HepG2 (cell line): ENCODE results near the gene FAM174B. TPM values are rescaled to one million over a fixed set of nuclear protein-coding genes. Genes with fewer than 3 reads are reported as not detected.

ENCODE experiments used
- ASH2L ChIP-seq: fragments of 300-600, 200-600 bp; sonication (generic); IDR thresholded peaks from 2 replicates; pipeline ENCODE4 v1.7.0; 2017; ENCODE audit warnings: low read depth, mild to moderate bottlenecking, moderate library complexity, mixed read lengths, low read length; ENCODE audit not compliant: insufficient read length
- EEA1 ChIP-seq: sonication (generic); formaldehyde crosslinking; IDR thresholded peaks from 2 replicates; pipeline ENCODE4 v1.5.1; 2020; ENCODE audit warnings: mild to moderate bottlenecking, missing genetic modification reagents, borderline replicate concordance
- ETV6 ChIP-seq: sonication (generic); formaldehyde crosslinking; conservative IDR thresholded peaks from 2 replicates; pipeline ENCODE4 v1.4.0; 2020; ENCODE audit warnings: missing genetic modification reagents
- KMT2A ChIP-seq: sonication (generic); formaldehyde crosslinking; IDR thresholded peaks from 2 replicates; pipeline ENCODE4 v1.4.0; 2020; ENCODE audit warnings: missing genetic modification reagents
- NONO ChIP-seq, 2 experiments: fragments of 450-650 bp in 1 of 2; sonication (generic) in 1 of 2; formaldehyde crosslinking in 1 of 2; IDR thresholded peaks in 1 of 2; conservative IDR thresholded peaks in 1 of 2; 2 replicates each; pipeline versions ENCODE4 v1.6.1 to v1.8.0; 2017 to 2022; ENCODE audit warnings: mild to moderate bottlenecking in 1 of 2, missing genetic modification reagents in 1 of 2, moderate library complexity in 1 of 2
- RXRA ChIP-seq: sonication (generic); formaldehyde crosslinking; IDR thresholded peaks from 2 replicates; pipeline ENCODE4 v1.5.1; 2020; ENCODE audit warnings: missing genetic modification reagents
- SIN3A ChIP-seq: IDR thresholded peaks from 2 replicates; pipeline ENCODE4 v1.6.1; 2011; ENCODE audit warnings: low read depth, mild to moderate bottlenecking, control low read depth, low read length, borderline replicate concordance
- SMAD1 ChIP-seq: sonication (generic); formaldehyde crosslinking; IDR thresholded peaks from 2 replicates; pipeline ENCODE4 v1.4.0; 2020; ENCODE audit warnings: missing genetic modification reagents, low read depth, mild to moderate bottlenecking, borderline replicate concordance
- SOX13 ChIP-seq, 3 experiments: fragments of 450-650 bp in 1 of 3; sonication (generic) in 1 of 3; formaldehyde crosslinking in 1 of 3; IDR thresholded peaks in 2 of 3; conservative IDR thresholded peaks in 1 of 3; 2 replicates each; pipeline versions ENCODE4 v1.5.0 to v1.6.1; 2016 to 2020; ENCODE audit warnings: antibody characterized with exemption in 1 of 3, mild to moderate bottlenecking in 1 of 3, missing compliant biosample characterization in 1 of 3, missing genetic modification reagents in 1 of 3, moderate library complexity in 1 of 3
- SPEN ChIP-seq: sonication (generic); formaldehyde crosslinking; IDR thresholded peaks from 2 replicates; pipeline ENCODE4 v1.5.1; 2020; ENCODE audit warnings: low read depth, mild to moderate bottlenecking, missing genetic modification reagents
- ZFP36L2 ChIP-seq: sonication (generic); formaldehyde crosslinking; IDR thresholded peaks from 2 replicates; pipeline ENCODE4 v1.4.0; 2020; ENCODE audit warnings: missing genetic modification reagents
- ZNF33A ChIP-seq: sonication (generic); formaldehyde crosslinking; IDR thresholded peaks from 2 replicates; pipeline ENCODE4 v1.5.1; 2020; ENCODE audit warnings: missing genetic modification reagents, mild to moderate bottlenecking, moderate library complexity, borderline replicate concordance
- ZNF496 ChIP-seq: sonication (generic); formaldehyde crosslinking; IDR thresholded peaks from 2 replicates; pipeline ENCODE4 v1.8.1; 2023; ENCODE audit warnings: mild to moderate bottlenecking, moderate library complexity, missing genetic modification reagents; ENCODE audit not compliant: insufficient replicate concordance
- ZNF737 ChIP-seq: sonication (generic); formaldehyde crosslinking; IDR thresholded peaks from 2 replicates; pipeline ENCODE4 v1.5.0; 2020; ENCODE audit warnings: missing genetic modification reagents, mild to moderate bottlenecking, borderline replicate concordance
- polyA plus RNA-seq, 8 experiments: library from polyadenylated mRNA; depleted of rRNA in 3 of 8; stranded (reverse) in 7 of 8; unstranded in 1 of 8; fragments of >200 nt; fragmentation: Illumina TruSeq in 4 of 8; extraction: Trizol in 4 of 8; gene quantifications; 2 replicates each; pipeline versions ENCODE4 v1.2.1 to v1.2.3, GENCODE V29; 2011 to 2016; ENCODE audit warnings: low read depth in 4 of 8, missing spikeins in 1 of 8, mixed read lengths in 1 of 8; ENCODE audit not compliant: insufficient read depth in 1 of 8
- total RNA-seq, 5 experiments: library from RNA; depleted of rRNA; stranded (reverse); fragments of >200 nt; fragmentation: Illumina TruSeq; extraction: Trizol; gene quantifications; 2 replicates each; pipeline ENCODE4 v1.2.3, GENCODE V29; 2016; ENCODE audit warnings: low read depth in 1 of 5
- TF ChIP-seq, protein P1 (sequence below): sonication (generic); formaldehyde crosslinking; IDR thresholded peaks from 2 replicates; pipeline ENCODE4 v1.4.0; 2020; ENCODE audit warnings: low read depth, mild to moderate bottlenecking, missing genetic modification reagents
- TF ChIP-seq, protein P2 (sequence below): sonication (generic); formaldehyde crosslinking; IDR thresholded peaks from 2 replicates; pipeline ENCODE4 v1.8.0; 2022; ENCODE audit warnings: mild to moderate bottlenecking, missing genetic modification reagents, moderate library complexity
- TF ChIP-seq, protein P3 (sequence below): IDR thresholded peaks from 2 replicates; pipeline ENCODE4 v1.6.1; 2016; ENCODE audit warnings: low read depth, control low read depth
- TF ChIP-seq, protein P4 (sequence below): IDR thresholded peaks from 2 replicates; pipeline ENCODE4 v1.6.1; 2018; ENCODE audit warnings: missing genetic modification reagents, mild to moderate bottlenecking, missing compliant biosample characterization
- TF ChIP-seq, protein P5 (sequence below): sonication (generic); formaldehyde crosslinking; IDR thresholded peaks from 2 replicates; pipeline ENCODE4 v1.5.0; 2020; ENCODE audit warnings: missing genetic modification reagents, mild to moderate bottlenecking, borderline replicate concordance
- TF ChIP-seq, protein P6 (sequence below): sonication (generic); formaldehyde crosslinking; IDR thresholded peaks from 2 replicates; pipeline ENCODE4 v1.4.0; 2020; ENCODE audit warnings: missing genetic modification reagents, low read depth, mild to moderate bottlenecking, borderline replicate concordance

The FAM174B gene
- total and polyA plus RNA-seq, 2 of the 13 experiments (the other 11 are each of a cell fraction or from before 2014, with no cell fraction given): 0.90 to 2.1 TPM

DNA sequence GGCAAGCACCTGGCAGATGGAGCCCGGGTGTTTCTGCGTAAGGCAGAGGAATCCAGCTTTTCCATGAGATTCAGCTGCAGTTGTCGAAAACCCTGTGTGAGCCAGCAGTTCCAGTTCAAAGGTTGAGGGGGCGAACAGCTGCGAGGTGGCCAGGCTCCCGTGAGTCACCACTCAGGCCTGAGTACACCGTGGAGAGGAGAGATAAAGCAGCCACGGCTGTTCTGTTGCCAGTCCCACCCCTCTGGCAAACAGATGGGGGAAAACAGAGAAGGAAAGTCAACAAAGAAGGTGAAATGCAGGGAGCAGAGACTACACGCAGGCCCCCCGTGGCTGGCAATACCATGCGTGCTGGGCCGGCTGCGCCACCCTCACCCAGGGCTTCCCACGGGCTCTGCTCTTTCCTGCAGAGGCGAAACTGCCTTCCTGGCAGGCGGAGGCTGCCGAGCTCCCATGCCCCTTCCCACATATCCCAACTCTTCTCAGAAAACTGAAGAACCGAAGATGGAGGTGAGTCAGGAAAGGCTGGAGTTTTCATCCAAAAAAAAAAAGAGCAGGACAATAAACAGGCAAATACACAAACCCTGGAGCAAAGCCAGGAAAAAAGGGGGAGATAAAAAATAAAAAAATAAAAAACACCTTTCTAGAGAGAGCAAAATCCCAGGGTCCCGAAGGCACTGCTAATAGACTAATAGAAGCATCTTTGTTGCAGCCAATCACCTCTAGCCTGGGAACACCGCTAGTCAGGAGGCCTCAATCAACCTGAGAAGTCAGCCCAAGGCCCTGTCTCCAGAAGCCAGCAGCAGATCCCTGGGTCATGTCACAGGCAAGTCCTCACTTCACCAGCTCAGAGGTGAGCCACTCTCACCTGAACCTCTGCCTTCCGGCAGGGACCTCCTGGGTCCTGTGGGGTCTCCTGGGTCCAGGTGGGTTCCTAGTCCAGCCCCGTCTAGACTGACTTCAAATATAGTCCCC, 37.7 kb downstream of the FAM174B start (continued):
- TF ChIP-seq RXRA (peak; percentile 65; the same call in 1 of the 2 replicates), SIN3A (peak; percentile 43; the same call in 1 of the 2 replicates), SOX13 (IDR thresholded peaks at IDR 0.05) (0 out of 2 replicates have a peak, but pooled peaks have one; percentile 36), SOX13 (CRISPR knock-in tag; conservative IDR thresholded peaks at IDR 0.05 in 1 of 2, IDR thresholded peaks at IDR 0.05 in 1 of 2) (no peak), ZNF33A (CRISPR knock-in tag) (no peak), NONO (IDR thresholded peaks at IDR 0.05) (no peak), NONO (CRISPR knock-in tag; conservative IDR thresholded peaks at IDR 0.05) (peak; percentile 60), ZNF737 (no peak), ZNF496 (CRISPR knock-in tag) (no peak), KMT2A (no peak), SMAD1 (no peak), ZFP36L2 (no peak), ASH2L (peak; percentile 84), SPEN (peak; percentile 33; the same call in 1 of the 2 replicates), ETV6 (no peak), EEA1 (CRISPR knock-in tag) (no peak)
- TF ChIP-seq, protein P1, sequence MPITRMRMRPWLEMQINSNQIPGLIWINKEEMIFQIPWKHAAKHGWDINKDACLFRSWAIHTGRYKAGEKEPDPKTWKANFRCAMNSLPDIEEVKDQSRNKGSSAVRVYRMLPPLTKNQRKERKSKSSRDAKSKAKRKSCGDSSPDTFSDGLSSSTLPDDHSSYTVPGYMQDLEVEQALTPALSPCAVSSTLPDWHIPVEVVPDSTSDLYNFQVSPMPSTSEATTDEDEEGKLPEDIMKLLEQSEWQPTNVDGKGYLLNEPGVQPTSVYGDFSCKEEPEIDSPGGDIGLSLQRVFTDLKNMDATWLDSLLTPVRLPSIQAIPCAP: no peak
- TF ChIP-seq, protein P2, sequence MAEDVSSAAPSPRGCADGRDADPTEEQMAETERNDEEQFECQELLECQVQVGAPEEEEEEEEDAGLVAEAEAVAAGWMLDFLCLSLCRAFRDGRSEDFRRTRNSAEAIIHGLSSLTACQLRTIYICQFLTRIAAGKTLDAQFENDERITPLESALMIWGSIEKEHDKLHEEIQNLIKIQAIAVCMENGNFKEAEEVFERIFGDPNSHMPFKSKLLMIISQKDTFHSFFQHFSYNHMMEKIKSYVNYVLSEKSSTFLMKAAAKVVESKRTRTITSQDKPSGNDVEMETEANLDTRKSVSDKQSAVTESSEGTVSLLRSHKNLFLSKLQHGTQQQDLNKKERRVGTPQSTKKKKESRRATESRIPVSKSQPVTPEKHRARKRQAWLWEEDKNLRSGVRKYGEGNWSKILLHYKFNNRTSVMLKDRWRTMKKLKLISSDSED: no peak
- TF ChIP-seq, protein P3, sequence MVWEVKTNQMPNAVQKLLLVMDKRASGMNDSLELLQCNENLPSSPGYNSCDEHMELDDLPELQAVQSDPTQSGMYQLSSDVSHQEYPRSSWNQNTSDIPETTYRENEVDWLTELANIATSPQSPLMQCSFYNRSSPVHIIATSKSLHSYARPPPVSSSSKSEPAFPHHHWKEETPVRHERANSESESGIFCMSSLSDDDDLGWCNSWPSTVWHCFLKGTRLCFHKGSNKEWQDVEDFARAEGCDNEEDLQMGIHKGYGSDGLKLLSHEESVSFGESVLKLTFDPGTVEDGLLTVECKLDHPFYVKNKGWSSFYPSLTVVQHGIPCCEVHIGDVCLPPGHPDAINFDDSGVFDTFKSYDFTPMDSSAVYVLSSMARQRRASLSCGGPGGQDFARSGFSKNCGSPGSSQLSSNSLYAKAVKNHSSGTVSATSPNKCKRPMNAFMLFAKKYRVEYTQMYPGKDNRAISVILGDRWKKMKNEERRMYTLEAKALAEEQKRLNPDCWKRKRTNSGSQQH (CRISPR knock-in tag): no peak
- TF ChIP-seq, protein P4, sequence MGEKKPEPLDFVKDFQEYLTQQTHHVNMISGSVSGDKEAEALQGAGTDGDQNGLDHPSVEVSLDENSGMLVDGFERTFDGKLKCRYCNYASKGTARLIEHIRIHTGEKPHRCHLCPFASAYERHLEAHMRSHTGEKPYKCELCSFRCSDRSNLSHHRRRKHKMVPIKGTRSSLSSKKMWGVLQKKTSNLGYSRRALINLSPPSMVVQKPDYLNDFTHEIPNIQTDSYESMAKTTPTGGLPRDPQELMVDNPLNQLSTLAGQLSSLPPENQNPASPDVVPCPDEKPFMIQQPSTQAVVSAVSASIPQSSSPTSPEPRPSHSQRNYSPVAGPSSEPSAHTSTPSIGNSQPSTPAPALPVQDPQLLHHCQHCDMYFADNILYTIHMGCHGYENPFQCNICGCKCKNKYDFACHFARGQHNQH: peak; percentile 48; the same call in 1 of the 2 replicates
- TF ChIP-seq, protein P5, sequence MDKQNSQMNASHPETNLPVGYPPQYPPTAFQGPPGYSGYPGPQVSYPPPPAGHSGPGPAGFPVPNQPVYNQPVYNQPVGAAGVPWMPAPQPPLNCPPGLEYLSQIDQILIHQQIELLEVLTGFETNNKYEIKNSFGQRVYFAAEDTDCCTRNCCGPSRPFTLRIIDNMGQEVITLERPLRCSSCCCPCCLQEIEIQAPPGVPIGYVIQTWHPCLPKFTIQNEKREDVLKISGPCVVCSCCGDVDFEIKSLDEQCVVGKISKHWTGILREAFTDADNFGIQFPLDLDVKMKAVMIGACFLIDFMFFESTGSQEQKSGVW (CRISPR knock-in tag): no peak
- TF ChIP-seq, protein P6, sequence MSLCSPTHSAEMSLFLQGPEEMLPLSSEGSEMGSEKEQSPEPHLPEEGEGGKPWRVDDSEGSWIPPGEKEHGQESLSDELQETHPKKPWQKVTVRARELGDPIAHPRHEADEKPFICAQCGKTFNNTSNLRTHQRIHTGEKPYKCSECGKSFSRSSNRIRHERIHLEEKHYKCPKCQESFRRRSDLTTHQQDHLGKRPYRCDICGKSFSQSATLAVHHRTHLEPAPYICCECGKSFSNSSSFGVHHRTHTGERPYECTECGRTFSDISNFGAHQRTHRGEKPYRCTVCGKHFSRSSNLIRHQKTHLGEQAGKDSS: no peak
